Superior temporal gyrus (tissue), 1 donor: ENCODE results near the gene ARHGAP4.

ENCODE experiments used
- DNase-seq: peaks from one replicate; pipeline ENCODE4 v3.0.0-alpha.2; 2016; ENCODE audit errors: extremely low spot score

Gene ARHGAP4

DNA sequence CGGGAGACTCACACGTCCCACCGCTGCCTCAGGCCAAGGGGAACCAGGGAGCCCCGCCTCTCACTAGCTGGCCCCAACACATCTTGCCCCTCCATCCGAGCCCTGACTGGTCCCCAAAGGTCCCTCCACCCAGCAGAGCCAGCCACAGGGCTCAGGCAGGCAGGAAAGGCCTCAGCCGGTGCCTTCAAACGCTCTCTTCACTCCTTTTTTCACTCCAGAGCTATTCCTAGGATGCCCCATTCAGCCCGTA is 1.5 kb upstream of the ARHGAP4 start:
- DNase-seq, result no peak

DNA sequence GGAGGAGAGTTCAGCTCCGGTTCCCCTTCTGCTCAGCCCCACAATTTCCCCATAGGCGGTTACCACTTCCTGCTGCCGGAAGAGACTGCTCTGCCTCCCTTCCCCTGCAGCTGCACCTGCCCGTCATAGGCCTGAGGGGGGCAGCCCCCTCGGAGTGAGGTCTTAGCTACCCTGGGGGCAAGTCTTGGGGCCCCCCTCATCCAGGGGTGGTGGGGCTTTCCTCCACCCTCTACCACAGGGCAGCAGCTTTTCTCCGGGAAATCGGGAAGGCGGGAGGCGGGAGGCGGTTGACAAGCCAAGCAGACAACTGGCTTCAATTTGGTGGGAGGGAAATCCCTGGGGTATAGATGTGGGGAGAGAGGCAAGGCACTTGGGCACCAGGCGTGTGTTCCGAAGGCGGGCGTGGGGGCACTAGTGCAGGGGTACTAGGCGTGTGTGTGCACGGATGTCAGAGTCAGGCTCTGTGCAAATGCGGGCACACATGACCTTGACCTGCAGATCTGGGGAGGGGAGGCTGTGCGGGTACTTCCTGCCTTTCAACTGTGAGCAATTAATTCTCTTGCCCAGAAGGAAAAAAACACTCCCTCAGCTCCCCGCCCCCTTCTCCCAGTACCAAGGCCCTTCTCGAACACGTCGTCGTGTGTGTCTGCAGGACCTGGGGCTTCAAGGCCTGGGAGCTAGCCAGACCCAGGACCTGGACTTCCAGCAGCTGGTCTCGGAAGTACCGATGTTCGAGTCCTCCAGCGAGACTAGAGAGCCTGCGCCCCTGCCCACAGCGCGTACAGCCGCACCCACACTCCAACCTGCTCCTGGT is 1.0 kb upstream of the ARHGAP4 start:
- no peak for DNase-seq

DNA sequence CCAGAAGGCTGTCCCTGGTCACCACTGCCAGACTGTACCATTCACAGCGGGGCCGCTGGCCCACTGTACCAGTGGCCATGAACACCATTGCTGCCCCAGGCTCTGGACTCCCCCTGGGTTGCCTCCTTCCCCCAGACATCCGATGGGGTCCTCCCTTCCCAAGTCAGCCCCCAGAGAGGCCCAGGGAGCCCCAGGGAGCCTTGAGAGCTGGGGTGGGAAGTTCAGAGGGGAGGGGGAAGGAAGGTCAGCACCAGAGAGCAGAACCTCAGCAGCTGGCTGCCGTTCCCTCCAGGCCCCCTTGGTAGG is 441 bp upstream of the ARHGAP4 start:
- DNase-seq, result no peak

DNA sequence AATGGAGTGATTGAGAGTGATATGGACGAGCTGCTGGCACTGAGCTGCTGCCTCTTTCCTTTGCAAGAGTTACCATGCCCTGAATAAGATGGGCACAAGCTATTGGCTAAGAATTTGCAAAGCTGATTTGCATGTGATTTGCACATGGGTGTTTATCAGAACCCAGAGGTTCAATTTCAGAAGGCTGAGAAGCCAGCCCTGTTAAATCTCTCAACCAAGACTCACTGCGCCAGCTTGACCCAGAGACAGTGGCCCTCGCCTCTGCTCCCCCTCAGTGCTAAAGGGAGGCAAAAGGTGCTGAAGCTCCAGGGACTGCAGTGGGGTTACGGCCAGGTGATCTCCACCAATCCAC is 701 bp downstream of the ARHGAP4 start:
- DNase-seq, result no peak

DNA sequence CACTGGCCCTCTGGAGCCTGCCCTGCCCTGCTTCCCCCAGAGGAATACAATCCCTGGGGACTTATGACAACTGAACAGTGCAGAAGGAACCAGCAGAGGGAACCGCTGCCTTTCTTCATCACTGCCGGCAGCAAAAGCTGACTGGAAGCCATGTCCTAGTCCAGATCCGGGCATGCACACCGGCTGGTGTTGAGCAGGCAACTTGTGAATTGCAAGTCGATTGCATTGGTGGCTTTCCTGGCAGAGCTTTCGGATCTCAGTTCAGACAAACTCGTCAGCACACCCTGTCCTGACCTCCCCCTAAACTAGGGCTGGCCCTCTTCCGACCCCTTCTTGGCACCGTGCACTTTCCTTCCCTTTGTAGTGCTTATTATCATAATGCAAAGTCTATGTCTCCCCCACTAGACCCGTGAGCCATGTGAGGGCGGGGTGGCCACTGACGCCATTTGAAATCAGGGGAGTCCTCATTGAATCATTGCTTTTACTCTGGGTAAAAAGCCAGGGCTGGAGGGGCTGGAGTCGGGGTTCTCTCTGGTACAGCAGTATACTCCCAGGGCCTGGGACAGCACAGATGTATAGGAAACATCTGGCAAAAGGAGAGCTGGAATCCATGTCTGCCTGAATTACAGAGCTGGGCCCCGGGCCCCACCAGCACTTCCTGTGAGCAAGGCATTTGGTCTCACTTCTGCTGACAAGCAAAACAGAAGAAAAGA is 1.8 kb downstream of the ARHGAP4 start:
- DNase-seq, result peak; percentile 28

DNA sequence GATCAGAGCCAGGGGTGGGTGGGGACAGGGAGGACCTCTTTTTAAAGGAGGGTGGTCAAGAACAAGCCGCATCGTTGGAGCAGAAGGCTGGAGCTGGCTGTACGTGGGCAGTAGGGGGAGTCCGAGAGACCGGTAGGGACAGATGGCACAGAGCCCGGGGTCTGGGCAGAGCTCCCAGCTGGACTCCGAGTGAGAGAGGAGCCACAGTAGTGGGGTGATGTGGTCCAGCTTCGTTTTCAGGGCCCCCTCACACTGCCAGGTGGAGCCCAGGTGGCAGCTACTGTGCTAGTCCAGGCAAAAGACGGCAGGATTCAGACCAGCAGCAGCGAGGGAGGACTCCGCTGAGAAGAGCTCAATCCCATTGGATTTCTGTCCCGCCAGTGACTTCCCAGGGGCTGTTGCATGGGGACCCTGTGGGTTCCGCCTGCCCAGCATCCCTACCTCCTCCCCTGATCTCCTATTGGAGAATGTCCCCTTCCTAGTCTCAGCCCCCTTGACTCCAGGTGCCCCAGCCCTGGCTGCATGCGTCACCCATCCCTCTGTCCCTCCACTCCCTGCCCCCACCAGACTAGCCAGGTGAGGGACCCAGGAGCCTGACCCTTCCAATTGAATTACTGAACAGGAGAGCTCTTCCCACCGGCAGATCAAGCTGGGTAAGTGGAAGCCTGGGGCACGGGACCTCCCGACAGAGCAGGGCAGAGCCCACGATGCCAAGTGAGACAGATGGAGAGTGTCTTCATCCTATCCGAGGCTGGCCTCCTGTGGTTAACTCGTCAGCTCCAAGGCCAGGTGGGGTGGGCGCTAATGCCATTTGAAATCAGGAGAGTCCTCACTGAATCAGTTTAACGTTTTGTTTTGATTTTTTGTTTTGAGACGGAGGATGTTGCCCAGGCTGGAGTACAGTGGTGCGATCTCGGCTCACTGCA is 2.9 kb downstream of the ARHGAP4 start:
- DNase-seq, result peak; percentile 40

DNA sequence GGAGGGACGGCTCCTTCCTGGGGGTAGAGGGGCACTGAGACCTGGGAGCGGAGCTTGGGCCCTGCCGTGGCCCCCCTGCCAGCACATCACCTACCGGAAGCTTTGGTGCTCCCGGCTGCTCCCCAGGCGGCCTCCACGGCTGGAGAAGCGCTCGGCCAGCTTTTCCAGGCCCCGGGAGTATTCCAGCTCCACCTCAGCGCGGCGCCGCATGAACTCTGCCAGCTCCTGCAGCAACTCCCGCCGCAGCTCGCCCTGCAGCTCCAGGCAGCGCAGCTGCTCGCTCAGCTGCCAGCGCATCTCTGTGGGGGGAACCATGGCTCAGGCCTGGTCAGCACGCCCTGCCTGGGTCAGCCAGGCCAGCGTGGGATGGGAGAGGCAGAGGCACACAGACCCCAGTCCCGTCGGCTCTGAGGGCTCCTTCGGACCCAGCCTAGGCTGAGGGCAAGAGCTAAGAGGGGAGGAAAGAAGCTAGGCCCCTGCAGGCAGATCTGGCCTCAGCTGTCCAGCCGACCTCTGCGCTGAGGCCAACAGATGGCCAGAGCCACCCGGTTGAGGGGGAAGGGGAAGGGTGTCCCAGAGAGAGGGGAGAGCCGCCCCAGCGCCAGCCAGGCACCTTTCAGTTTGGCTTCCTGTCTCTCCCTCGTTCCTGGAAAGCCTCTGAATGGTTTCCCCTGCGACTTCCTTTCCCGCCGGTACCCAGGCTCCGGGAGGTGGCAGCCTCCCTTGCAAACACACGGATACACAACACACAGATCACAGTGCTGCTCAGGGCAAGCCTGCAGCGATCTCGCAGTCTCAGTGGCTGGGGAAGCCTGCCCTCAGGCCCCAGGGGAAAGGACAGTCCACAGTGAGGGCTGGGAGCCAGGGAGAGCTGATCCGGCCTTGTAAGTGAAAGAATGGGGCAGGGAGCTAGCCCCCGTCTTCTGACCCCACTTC is 4.3 kb downstream of the ARHGAP4 start:
- DNase-seq, result no peak

DNA sequence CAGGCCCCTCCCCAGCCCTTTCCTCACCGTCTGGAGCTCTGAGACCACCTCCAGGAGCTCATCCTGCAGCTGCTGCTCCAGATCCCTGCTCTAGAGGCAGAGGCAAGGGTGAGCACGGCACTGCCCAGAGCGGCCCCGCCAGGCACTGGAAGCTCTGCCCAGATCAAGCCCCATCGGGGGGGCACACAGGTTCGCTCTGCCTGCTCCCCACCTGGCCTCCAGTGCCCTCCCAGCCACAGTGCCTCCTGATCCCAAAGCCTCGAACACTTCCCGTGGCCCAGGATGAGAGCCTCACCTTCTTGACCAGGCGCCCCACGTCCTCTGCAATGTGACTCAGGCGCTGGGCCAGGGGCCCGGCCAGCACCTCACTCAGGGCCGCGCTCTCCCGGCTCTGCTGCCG is 5.0 kb downstream of the ARHGAP4 start:
- DNase-seq, result no peak

DNA sequence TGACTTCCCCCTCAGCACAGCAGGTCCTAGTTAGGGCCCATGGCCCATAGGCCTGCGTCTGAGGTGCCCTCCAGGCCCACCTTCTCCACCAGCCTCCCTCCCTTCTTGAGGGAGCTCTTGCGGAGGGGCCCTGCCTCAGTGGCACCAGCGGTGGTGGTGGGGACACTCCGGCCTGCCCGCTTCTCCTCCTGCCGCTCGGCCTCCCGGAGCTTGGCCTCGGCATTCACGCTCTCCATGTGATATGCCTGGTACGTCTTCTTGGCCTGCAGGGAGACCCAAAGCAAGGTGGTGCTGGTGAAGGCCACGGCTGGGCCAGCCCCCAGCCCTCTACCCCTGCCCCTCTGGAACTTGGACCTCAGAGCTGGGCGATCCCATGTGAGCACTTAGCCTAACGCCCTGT is 5.5 kb downstream of the ARHGAP4 start:
- no peak for DNase-seq

DNA sequence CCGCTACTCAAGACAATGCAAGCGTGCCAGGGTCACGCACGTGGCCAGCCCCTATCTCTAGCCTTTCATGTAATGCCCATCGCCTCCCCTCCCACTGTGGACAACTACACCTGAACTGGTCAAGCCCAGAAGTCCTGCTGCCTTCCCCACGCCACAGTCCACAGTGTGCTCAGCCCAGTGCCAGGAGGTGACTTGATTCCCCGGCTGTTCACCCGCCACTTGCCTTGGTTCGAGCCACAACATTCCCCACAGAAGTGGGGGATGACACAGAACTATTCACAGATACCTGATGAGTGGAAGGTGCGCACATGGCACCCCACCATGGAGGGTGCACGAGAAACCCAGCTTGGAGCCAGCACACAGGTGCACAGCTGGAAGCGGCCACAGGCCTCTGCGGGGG is 6.8 kb downstream of the ARHGAP4 start:
- DNase-seq, result no peak

DNA sequence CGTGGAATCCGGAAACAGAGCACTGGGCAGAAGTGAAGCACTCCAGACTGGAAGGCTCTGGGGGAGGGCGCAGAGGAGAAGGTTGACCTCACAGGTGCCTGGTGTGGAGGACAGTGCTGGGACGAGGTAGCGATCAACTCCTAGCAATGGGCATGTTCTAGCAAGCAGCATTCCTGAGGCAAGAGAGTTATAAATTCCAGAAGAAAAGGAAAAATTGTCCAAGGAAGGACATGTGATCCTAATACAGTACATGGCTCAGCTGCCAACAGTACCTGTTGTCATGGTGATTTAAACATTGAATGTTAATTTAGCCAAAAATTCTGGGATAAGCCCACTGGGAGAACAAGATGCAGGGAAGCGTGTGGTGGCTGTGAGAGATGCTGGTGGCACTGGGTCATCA is 8.2 kb downstream of the ARHGAP4 start:
- DNase-seq, result no peak

DNA sequence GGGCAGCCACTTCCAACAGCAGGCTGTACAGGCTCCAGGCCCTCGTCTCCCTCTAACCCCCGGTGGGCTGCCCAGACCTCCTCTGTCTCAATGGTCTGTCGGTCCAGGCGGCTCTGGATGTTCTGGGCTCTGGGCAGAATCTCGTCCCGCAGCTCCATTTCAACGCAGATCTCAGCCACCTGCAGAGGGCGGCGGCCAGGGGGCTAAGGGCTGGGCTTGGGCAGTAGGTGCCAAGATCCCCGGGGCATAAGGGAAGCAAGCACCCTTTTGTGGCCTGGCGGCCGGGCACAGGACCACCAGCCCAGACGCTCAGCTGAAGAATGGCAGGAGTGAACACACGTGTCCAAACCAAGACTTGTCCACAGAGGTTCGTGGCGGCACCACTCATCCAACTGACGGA is 12.4 kb downstream of the ARHGAP4 start:
- no peak for DNase-seq

DNA sequence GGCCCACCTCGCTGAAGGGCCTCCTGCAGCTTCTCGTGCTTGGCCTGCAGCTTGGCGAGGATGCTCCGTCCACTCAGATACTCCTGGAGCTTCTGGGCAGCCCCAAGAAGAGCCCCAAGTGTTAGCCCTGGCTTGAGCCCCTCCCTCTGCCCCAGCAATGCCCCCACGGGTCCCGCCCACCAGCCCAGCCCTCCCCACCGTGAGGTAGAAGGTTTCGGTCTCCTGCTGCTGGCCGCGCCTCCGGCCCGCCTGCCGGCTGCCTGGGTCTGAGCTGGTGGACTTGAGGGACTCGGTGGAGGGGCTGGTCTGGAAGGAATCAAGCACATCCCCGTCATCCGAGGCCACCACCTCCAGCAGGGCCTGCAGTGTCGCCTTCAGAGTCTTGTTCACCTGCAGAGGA is 12.9 kb downstream of the ARHGAP4 start:
- DNase-seq, result no peak

DNA sequence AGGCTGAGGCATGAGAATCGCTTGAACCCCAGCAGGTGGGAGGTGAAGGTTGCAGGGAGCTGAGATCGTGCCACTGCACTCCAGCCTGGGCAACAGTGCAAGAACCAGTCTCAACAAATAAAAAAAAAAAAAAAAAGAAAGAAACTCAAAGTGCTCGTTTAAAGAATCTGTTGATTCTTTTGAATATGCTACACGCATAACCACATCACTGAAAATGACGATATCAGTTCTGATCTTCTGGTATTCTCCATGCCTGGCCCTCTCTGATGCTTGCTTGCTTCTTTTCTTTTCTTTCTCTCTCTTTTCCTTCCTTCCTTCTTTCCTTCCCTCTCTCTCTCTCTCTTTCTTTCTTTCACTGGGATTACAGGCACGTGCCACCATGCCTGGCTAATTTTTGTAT is 14.3 kb downstream of the ARHGAP4 start:
- no peak for DNase-seq

DNA sequence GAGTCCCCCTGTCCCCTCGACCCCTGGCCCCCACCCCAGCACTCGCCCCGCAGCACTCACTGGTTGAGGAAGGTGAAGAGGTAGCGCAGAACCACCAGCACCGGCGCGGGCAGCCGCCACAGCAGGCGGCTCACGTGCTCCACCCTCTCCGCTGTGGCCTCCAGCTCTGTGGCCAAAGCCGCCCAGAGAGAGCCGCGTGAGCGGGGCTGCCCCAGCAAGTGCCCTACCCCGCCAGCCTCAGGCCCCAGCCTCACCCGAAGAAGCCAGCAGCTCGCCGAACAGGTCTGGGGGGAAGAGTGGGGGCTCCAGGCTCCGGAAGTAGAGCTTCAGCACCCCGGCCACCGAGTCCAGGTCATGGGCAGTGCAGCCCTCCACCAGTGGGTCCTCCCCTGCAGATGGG is 15.6 kb downstream of the ARHGAP4 start:
- DNase-seq, result no peak

DNA sequence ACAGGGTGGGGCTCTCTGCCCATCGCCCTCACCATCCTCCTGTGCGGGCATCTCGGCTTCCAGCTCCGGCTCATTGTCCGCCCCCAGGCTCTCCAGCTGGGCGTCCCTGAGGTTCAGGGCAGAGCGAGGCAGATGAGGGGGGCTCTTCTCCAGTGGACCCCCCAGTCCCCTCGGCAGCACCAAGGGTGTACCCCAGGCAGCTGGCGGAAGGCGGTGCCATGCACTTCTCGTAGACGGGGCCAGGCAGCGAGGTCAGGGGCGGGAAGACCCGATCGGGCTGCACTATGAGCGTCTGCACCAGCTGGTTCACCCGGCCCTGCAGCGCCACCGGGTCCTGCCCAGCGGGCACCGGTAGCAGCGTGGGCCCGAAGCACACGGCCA is 16.1 kb downstream of the ARHGAP4 start:
- DNase-seq, result no peak

DNA sequence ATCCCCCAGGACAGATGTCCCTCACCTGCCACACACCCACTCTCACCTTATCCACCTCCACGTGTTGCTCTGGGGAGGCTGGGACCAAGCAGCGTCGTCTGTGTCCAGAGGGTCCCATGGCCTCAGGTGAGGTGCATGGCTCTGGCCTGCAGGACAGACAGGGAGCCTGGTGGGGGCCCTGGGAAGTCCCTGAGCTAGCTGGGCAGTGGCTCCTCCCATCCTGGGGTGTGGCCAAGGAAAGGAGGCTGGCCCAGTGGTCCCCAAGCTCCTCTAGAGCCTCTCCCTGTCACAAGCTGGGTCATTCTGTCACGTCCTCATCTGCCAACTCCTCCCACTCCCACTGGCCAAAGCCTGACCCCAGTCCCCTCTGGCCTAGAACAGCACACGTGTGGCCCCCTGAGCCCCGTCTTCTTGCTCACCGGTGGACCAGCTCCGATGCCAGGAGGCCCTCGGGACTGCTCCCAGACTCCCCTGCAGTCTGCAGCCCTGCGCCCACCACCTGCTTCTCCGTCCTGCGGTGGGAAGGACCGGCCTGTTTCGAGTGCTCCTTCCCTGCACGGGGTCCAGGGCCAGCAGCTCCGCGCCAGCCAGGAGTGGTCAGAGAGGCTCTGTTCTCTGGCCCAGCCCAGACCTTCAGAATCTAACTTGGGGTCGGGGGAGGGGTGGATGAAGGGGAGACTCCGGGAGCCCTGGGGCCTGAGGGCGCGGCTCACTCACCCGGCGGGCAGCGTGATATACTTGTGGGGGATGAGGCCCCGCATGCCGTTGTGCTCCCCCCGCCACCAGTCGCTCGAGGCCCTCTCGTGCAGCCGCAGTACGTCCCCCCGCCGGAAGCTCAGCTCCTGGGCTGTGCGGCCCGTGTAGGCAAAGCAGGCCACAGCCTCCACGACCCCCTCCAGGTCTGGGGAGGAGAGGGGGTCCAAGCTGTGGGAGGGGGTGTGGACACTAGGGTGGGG is 16.8 kb downstream of the ARHGAP4 start:
- no peak for DNase-seq

DNA sequence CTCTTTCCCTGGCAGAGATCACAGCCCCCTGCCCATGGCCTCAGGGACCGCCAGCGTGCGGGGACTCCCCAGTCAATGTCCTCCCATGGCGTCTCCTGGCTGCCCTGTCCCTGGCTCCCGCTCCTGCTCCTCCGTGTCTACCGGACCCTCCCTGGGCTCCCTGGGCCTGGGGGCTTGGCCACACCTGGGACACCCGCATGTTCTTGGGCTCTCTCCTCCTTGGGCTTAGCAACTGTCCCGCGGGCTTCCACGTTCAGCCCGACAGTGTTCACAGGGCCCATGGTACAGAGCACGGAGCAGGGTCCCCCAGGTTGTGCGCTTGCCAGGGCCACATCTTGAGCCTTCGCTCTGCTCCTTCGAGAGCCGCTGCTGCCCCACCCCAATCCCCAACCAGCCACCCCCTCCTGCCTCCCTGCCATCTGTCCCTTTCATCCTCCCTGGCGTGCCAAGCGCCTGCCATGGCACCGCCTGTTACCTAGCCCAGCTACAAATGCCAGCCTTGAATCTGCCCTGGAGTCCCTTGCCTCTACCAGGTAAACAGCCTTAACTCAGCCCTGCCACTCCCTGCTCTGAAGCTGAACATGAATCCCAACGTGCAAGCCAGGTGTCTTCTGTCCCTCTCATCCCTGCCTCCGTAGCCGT is 17.7 kb downstream of the ARHGAP4 start:
- DNase-seq, result no peak

DNA sequence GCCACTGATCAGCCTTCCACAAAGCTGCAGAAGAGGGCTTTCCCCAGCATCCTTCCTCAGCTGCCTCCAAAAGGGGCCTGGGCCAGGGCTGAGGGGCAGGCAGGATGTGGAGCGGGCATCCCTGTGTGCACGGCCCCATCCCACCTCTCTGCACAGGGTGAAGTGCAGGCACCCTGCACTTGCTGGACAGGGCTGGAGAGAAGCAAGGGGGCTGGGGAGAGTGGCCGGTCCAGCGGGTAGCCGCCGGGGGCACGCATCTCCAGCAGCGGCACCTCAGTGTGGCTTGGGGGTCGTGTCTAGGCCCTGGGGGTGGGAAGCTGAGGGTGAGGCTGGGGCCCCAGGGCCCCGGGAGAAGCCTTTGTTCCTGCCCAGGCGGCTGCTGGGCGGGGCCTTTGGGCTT is 18.6 kb downstream of the ARHGAP4 start:
- DNase-seq, result no peak
